GM12892 (cell line): Measurements from ENCODE around the gene PTS. TPM values are rescaled to one million over a fixed set of nuclear protein-coding genes. Genes with fewer than 3 reads are reported as not detected.
"Not testable (repeated sequence)": the region's sequence is repeated elsewhere in the genome, so short reads cannot be mapped to it uniquely, and the experiment has no call there.

Source experiments
- DNase-seq: peaks from one replicate; pipeline ENCODE4 v3.0.0; 2011; ENCODE audit not compliant: insufficient read length
- FAIRE-seq: peaks from 2 replicates; lab custom pipeline; 2011; peaks lifted over from hg19 to GRCh38; lab: Jason Lieb, UNC
- POLR2A ChIP-seq: IDR thresholded peaks from 2 replicates; pipeline ENCODE4 v1.6.1; 2011; ENCODE audit warnings: low read depth, low read length, control low read depth
- POLR2AphosphoS5 ChIP-seq: IDR thresholded peaks from 2 replicates; pipeline ENCODE4 v1.6.1; 2011; ENCODE audit warnings: low read depth, low read length, control low read depth
- TAF1 ChIP-seq: IDR thresholded peaks from 2 replicates; pipeline ENCODE4 v1.6.1; 2011; ENCODE audit warnings: low read depth, mild to moderate bottlenecking, control low read depth, low read length, borderline replicate concordance
- polyA plus RNA-seq: library from polyadenylated mRNA; unstranded; fragments of >200 nt; gene quantifications from one replicate; pipeline ENCODE4 v1.2.1, GENCODE V29; 2012; ENCODE audit warnings: missing spikeins, inconsistent platforms; ENCODE audit not compliant: missing spikeins

Gene PTS
- polyA plus RNA-seq: 14.1 TPM

- TF ChIP-seq TAF1: peak; percentile 57; the same call in 1 of the 2 replicates
- TF ChIP-seq POLR2A: peak; percentile 92
- peak; percentile 93 for TF ChIP-seq POLR2AphosphoS5
- FAIRE-seq (peak; percentile 98), DNase-seq (peak; percentile 90)
Observed at GRCh38 chr11:112226062-112226830, at the start of gene PTS. PTS (plus strand) TSS chr11:112226428; CDS start chr11:112226444, 16 bp downstream.

GRCh38 chr11:112177589-112177988 is 48.6 kb upstream of the PTS start:
- TF ChIP-seq POLR2AphosphoS5 (no peak), POLR2A (no peak), TAF1 (no peak)
- FAIRE-seq: no peak
- DNase-seq: no peak

- FAIRE-seq: no peak
- no peak for DNase-seq
- TF ChIP-seq POLR2AphosphoS5: no peak
- no peak for TF ChIP-seq TAF1
- no peak for TF ChIP-seq POLR2A
Observed at GRCh38 chr11:112178428-112178827, 47.8 kb upstream of the PTS start.

- TF ChIP-seq POLR2A (no peak), POLR2AphosphoS5 (no peak), TAF1 (no peak)
- FAIRE-seq: no peak
- no peak for DNase-seq
Observed at GRCh38 chr11:112178936-112179335, 47.3 kb upstream of the PTS start.

GRCh38 chr11:112179601-112180000 is 46.6 kb upstream of the PTS start:
- FAIRE-seq (peak; percentile 51), DNase-seq (no peak)
- TF ChIP-seq POLR2A (no peak), TAF1 (no peak), POLR2AphosphoS5 (no peak)

- FAIRE-seq (no peak), DNase-seq (no peak)
- no peak for TF ChIP-seq POLR2AphosphoS5
- TF ChIP-seq TAF1: no peak
Observed at GRCh38 chr11:112182867-112183266, 43.4 kb upstream of the PTS start.

- FAIRE-seq (no peak), DNase-seq (no peak)
- TF ChIP-seq TAF1 (no peak), POLR2A (no peak), POLR2AphosphoS5 (no peak)
Observed at GRCh38 chr11:112185883-112186282, 40.3 kb upstream of the PTS start.

GRCh38 chr11:112186304-112186703 is 39.9 kb upstream of the PTS start:
- DNase-seq (no peak), FAIRE-seq (no peak)

GRCh38 chr11:112195113-112195512 is 31.1 kb upstream of the PTS start:
- FAIRE-seq, DNase-seq: not testable (repeated sequence)

More at GRCh38 chr11:112186304-112186703, 39.9 kb upstream of the PTS start:
- TF ChIP-seq POLR2A: no peak
- no peak for TF ChIP-seq TAF1
- no peak for TF ChIP-seq POLR2AphosphoS5

GRCh38 chr11:112195951-112196351 is 30.3 kb upstream of the PTS start:
- DNase-seq (no peak), FAIRE-seq (no peak)
- TF ChIP-seq POLR2A: no peak
- TF ChIP-seq TAF1: no peak
- no peak for TF ChIP-seq POLR2AphosphoS5

- FAIRE-seq (no peak), DNase-seq (no peak)
- TF ChIP-seq POLR2AphosphoS5: no peak
- TF ChIP-seq POLR2A: no peak
- no peak for TF ChIP-seq TAF1
Observed at GRCh38 chr11:112196519-112197087, 29.6 kb upstream of the PTS start.

GRCh38 chr11:112199101-112199500 is 27.1 kb upstream of the PTS start:
- not testable (repeated sequence) for FAIRE-seq, DNase-seq

- TF ChIP-seq POLR2A (no peak), TAF1 (no peak), POLR2AphosphoS5 (no peak)
- DNase-seq (no peak), FAIRE-seq (no peak)
Observed at GRCh38 chr11:112200252-112200651, 26.0 kb upstream of the PTS start.
